Measurements from ENCODE around the gene CYP19A1. TPM values are rescaled to one million over a fixed set of nuclear protein-coding genes. Genes with fewer than 3 reads are reported as not detected.

Gene CYP19A1
- polyA plus RNA-seq, 5 donors, result 0.10 to 1.9 TPM; not detected in 3

Other genes with a start within 250 kb of the CYP19A1 start
- gene TNFAIP8L3, start 243.7 kb downstream of the CYP19A1 start, polyA plus RNA-seq (ENCODE audit: insufficient read depth in 1 of 5, insufficient read length in 5 of 5, low replicate concordance in 1 of 5), result 1 to 10 TPM; 3.0 to 4.5 (median 4.3) TPM
- under 1 TPM; 0.19 to 0.31 (median 0.21) TPM for gene GLDN, start 3.1 kb upstream of the CYP19A1 start, polyA plus RNA-seq (ENCODE audit: insufficient read depth in 1 of 5, insufficient read length in 5 of 5, low replicate concordance in 1 of 5)

Measured in right lung (tissue), 5 donors.